ENCODE data around the gene RELA. TPM values are rescaled to one million over a fixed set of nuclear protein-coding genes. Genes with fewer than 3 reads are reported as not detected.
A peak's percentile ranks its signal among the peaks of the same experiment; 100 is the strongest.

The RELA gene
- total and polyA plus RNA-seq, 2 donors (not counting 1 experiment from before 2014, with no cell fraction given) = 124 to 154 TPM

- Mint-ChIP-seq H3K9me3 (ENCODE audit: insufficient read depth) (no peaks in the 10 kb centered on the region), H3K4me3 (peak overlapping the region; percentile 47), H3K27ac (peak overlapping the region; percentile 78), H3K4me1 (peaks cover 46% of the 10 kb centered on the region), H3K27me3 (no peaks in the 10 kb centered on the region)
- H3K4me2 ChIP-seq (replicated peaks; ENCODE audit: low read depth, low read length, poor library complexity, severe bottlenecking) = peak overlapping the region; percentile 84
- CTCF ChIA-PET = interaction anchor here (0.8 to 2.3 kb wide), 2 partner anchors 17 to 367 kb away, joined by 3 to 12 read pairs; no protein-coding TSS in a partner anchor
- H3K79me2 ChIP-seq (ENCODE audit: control insufficient read depth, insufficient read depth, low read length) = peaks cover 54% of the 10 kb centered on the region
- no peak overlapping the region for H2AFZ ChIP-seq (ENCODE audit: insufficient read depth, low read depth, low read length, poor library complexity, severe bottlenecking)
- H3K4me1 ChIP-seq (ENCODE audit: control insufficient read depth in 2 of 2, insufficient read depth in 2 of 2, low read length in 2 of 2) = peaks cover 32 to 35% of the 10 kb centered on the region in 2 donors
- H3K4me3 ChIP-seq (ENCODE audit: control extremely low read depth in 1 of 5, extremely low read depth in 1 of 5, insufficient read depth in 1 of 5, low read depth in 2 of 5, low read length in 4 of 5) = peak overlapping the region in 1 of 5 experiments; percentile 28
- ATAC-seq (ENCODE audit: low read depth) (no peak), DNase-seq (no peak)
- TF ChIP-seq EZH2 (IDR thresholded peaks at IDR 0.05; ENCODE audit: borderline replicate concordance, insufficient read depth, low read depth, low read length, poor library complexity, severe bottlenecking) (no peak), CTCF (IDR thresholded peaks at IDR 0.05) (no peak)
- no peaks in the 10 kb centered on the region for H3K27me3 ChIP-seq (replicated peaks in 1 of 4; ENCODE audit: control extremely low read depth in 1 of 4, control insufficient read depth in 3 of 4, insufficient read depth in 4 of 4, low read length in 3 of 4)
- H3K27ac ChIP-seq (ENCODE audit: low read length in 2 of 2) = peak overlapping the region; percentile 22 to 89
- WGBS (ENCODE audit: insufficient coverage) = 35% methylated on average over 3 of the region's 10 CpGs
- POLR2A ChIA-PET = interaction anchor here (0.6 kb wide), 1 partner anchor 869 kb away, joined by 6 read pairs; no protein-coding TSS in a partner anchor
- H3K36me3 ChIP-seq (replicated peaks in 1 of 2; ENCODE audit: control extremely low read depth in 1 of 2, control insufficient read depth in 1 of 2, extremely low read depth in 1 of 2, insufficient read depth in 2 of 2, low read length in 1 of 2) = peaks cover 0 to 44% of the 10 kb centered on the region in 2 experiments
- no peak overlapping the region for H3K9ac ChIP-seq (ENCODE audit: low read length)
- intact Hi-C loops (cut with micrococcal nuclease) = loop anchor here (10.0 kb wide), 1 partner anchor 496 kb away; the partner anchor contains the start of genes TM7SF2 and ZNHIT2
- peaks cover 0 to 5% (median 0%) of the 10 kb centered on the region in 3 donors for H3K9me3 ChIP-seq (ENCODE audit: control extremely low read depth in 1 of 3, control insufficient read depth in 2 of 3, insufficient read depth in 1 of 3, low read length in 2 of 3)
- peaks cover 42% of the 10 kb centered on the region for H4K20me1 ChIP-seq (ENCODE audit: control insufficient read depth, insufficient read depth, low read length, poor library complexity, severe bottlenecking)
Measured at GRCh38 chr11:65611028-65611757, 51.5 kb downstream of the RELA start.

- H3K4me3 Mint-ChIP-seq = no peak overlapping the region
- no peak overlapping the region for H3K4me3 ChIP-seq (ENCODE audit: control extremely low read depth in 1 of 5, extremely low read depth in 1 of 5, insufficient read depth in 1 of 5, low read depth in 2 of 5, low read length in 4 of 5)
- ATAC-seq (ENCODE audit: low read depth) = no peak
- peak overlapping the region; percentile 78 for H3K27ac Mint-ChIP-seq
- H3K9me3 Mint-ChIP-seq (ENCODE audit: insufficient read depth) = no peaks in the 10 kb centered on the region
- no peaks in the 10 kb centered on the region for H3K27me3 ChIP-seq (replicated peaks in 1 of 4; ENCODE audit: control extremely low read depth in 1 of 4, control insufficient read depth in 3 of 4, insufficient read depth in 4 of 4, low read length in 3 of 4)
- H3K27me3 Mint-ChIP-seq = no peaks in the 10 kb centered on the region
- intact Hi-C loops (cut with micrococcal nuclease) = loop anchor here (10.0 kb wide), 1 partner anchor 496 kb away; the partner anchor contains the start of genes TM7SF2 and ZNHIT2
- TF ChIP-seq EZH2 (IDR thresholded peaks at IDR 0.05; ENCODE audit: borderline replicate concordance, insufficient read depth, low read depth, low read length, poor library complexity, severe bottlenecking) (no peak), CTCF (IDR thresholded peaks at IDR 0.05) (no peak)
- no peak overlapping the region for H3K9ac ChIP-seq (ENCODE audit: low read length)
- ChIA-PET CTCF (interaction anchor here (1.9 kb wide), 1 partner anchor 33 kb away, joined by 5 read pairs; no protein-coding TSS in a partner anchor), POLR2A (interaction anchor here (0.8 kb wide), 1 partner anchor 29 kb away, joined by 4 read pairs; no protein-coding TSS in a partner anchor)
- H3K79me2 ChIP-seq (ENCODE audit: control insufficient read depth, insufficient read depth, low read length) = peaks cover 50% of the 10 kb centered on the region
- peak overlapping the region; percentile 84 for H3K4me2 ChIP-seq (replicated peaks; ENCODE audit: low read depth, low read length, poor library complexity, severe bottlenecking)
- peaks cover 32 to 35% of the 10 kb centered on the region in 2 donors for H3K4me1 ChIP-seq (ENCODE audit: control insufficient read depth in 2 of 2, insufficient read depth in 2 of 2, low read length in 2 of 2)
- no peak for DNase-seq
- WGBS (ENCODE audit: insufficient coverage) = 91% methylated on average over 3 of the region's 6 CpGs
- H3K9me3 ChIP-seq (ENCODE audit: control extremely low read depth in 1 of 3, control insufficient read depth in 2 of 3, insufficient read depth in 1 of 3, low read length in 2 of 3) = peaks cover 0 to 5% (median 0%) of the 10 kb centered on the region in 3 donors
- peak overlapping the region in 1 of 2 donors; percentile 89 for H3K27ac ChIP-seq (ENCODE audit: low read length in 2 of 2)
- H3K36me3 ChIP-seq (replicated peaks in 1 of 2; ENCODE audit: control extremely low read depth in 1 of 2, control insufficient read depth in 1 of 2, extremely low read depth in 1 of 2, insufficient read depth in 2 of 2, low read length in 1 of 2) = peaks cover 0 to 52% of the 10 kb centered on the region in 2 experiments
- peaks cover 41% of the 10 kb centered on the region for H4K20me1 ChIP-seq (ENCODE audit: control insufficient read depth, insufficient read depth, low read length, poor library complexity, severe bottlenecking)
- peaks cover 42% of the 10 kb centered on the region for H3K4me1 Mint-ChIP-seq
- H2AFZ ChIP-seq (ENCODE audit: insufficient read depth, low read depth, low read length, poor library complexity, severe bottlenecking) = no peak overlapping the region
Measured at GRCh38 chr11:65610404-65610803, 52.3 kb downstream of the RELA start.

Data from B cell (primary cell).